Measurements from ENCODE around the gene MIPEP. TPM values are rescaled to one million over a fixed set of nuclear protein-coding genes. Genes with fewer than 3 reads are reported as not detected.

The MIPEP gene
- 15.7 and 23.9 TPM in 2 replicates for total RNA-seq

DNA sequence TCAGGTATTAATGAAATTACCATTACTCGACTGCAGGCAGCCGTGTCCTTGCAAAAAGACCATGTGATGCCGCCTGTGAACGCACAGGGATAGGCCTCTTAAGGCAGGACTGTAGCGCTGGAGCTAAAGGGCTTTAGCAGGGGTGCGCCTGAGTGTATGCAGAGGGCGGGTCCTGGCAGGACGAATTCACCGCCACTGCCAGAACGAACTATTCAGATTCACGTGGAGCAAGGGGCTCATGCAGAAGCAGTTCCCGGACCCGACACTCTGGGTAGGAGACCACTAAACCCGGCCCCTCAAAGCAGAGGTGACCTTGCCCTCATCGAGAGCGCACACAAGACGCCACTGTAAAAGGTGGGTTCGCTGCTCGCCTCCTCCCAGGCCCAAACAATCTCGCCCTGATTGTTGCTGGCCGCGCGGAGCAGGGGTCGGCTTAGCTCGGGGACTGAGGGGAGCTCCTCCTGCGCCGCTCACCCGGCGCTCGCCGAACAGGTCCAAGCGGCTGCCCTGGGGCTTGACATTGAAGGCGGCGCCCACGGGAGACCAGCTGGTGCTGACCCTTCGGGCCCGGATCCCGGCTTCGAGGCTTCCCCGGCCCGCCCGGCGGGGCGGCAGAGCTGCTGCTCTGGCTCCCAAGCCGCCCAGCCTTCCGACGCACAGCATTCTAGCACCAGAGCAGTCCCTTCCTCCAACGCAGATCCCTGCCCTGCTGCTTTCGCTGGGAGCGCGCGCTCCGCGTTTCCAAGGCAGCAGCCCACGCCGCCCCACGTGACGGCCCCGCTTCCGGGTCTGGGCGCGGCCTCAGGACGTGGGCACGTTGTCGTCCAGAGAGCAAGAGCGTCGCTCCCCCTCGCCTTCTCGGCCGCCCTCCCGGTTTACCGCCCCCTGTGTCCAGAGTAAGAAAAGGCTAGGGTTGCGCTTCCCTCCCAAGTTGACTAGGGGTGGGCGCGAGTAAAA lies at the start of gene MIPEP:
TSS of gene MIPEP (minus strand) at position 743 of the 957 bp plus-strand sequence. CDS start at position 663, 80 bp downstream.
- TF ChIP-seq, protein P1, sequence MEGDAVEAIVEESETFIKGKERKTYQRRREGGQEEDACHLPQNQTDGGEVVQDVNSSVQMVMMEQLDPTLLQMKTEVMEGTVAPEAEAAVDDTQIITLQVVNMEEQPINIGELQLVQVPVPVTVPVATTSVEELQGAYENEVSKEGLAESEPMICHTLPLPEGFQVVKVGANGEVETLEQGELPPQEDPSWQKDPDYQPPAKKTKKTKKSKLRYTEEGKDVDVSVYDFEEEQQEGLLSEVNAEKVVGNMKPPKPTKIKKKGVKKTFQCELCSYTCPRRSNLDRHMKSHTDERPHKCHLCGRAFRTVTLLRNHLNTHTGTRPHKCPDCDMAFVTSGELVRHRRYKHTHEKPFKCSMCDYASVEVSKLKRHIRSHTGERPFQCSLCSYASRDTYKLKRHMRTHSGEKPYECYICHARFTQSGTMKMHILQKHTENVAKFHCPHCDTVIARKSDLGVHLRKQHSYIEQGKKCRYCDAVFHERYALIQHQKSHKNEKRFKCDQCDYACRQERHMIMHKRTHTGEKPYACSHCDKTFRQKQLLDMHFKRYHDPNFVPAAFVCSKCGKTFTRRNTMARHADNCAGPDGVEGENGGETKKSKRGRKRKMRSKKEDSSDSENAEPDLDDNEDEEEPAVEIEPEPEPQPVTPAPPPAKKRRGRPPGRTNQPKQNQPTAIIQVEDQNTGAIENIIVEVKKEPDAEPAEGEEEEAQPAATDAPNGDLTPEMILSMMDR (conservative IDR thresholded peaks at IDR 0.05; ENCODE audit: low read depth, low read length) = peak; percentile 66
- peak within 1 kb of the TSS; percentile 98 for H3K4me3 ChIP-seq (ENCODE audit: low read depth, low read length)
- peak; percentile 49 for DNase-seq (ENCODE audit: low read depth)

DNA sequence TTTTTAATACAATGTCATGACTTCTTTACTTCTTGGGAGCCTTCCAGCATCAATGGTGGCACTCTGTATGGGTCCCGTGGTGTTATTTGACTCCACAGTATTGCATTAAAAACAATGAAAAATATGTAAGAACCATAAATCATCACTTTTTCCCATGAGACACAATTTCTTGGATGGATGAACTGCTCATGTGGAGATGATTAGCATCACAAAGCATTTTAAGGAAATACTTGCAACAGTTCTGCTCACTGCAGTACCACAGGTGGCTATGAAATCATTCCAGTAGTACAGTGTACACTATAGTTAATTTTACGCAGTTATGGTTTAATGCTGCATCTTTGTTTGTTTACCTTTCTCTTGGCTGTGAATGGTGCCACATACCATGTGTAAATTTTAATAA lies 45.3 kb upstream of the MIPEP start:
- H3K4me3 ChIP-seq (ENCODE audit: low read depth, low read length) = no peak overlapping the region
- no peak for DNase-seq (ENCODE audit: low read depth)
- TF ChIP-seq, protein P1 (conservative IDR thresholded peaks at IDR 0.05; ENCODE audit: low read depth, low read length) = no peak

DNA sequence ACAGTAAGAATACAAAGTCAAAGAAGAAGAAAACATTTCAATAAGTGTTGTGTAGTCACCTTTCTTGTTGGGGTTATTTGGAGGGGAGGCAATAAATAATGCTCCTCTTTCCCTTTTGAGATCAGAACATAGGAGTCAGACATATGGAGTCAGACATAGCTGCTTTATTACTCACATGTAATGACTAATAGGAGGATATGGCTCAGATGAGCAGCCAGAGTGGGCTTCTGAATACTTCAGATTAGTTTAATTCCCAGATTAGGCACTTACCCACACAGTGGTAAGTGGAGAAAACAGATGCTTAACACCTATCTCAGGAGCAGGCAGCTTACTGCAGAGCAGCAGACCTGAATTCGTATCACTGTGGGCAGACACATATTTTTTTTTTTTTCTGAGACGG lies 39.8 kb upstream of the MIPEP start:
- no peak for DNase-seq (ENCODE audit: low read depth)
- TF ChIP-seq, protein P1 (conservative IDR thresholded peaks at IDR 0.05; ENCODE audit: low read depth, low read length) = no peak
- no peak overlapping the region for H3K4me3 ChIP-seq (ENCODE audit: low read depth, low read length)

DNA sequence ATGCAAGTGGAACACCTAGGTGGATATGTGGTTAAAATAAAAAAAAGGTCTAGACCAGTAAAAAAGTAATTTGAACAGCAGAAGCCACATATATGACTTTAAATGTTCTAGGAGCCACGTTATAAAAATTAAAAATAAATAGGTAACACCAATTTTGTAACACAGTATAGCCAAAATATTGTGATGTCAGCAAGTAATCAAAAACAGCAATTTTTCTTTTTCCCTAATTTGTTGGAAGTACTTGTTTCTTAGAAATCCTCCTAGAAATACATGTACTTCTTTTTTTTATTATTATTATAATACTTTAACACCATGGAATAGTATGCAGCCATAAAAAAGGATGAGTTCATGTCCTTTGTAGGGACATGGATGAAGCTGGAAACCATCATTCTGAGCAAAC lies 33.8 kb upstream of the MIPEP start:
- no peak for DNase-seq (ENCODE audit: low read depth)

GRCh38 chr13:23922005-23922932 lies 33.1 kb upstream of the MIPEP start:
- no peak overlapping the region for H3K4me3 ChIP-seq (ENCODE audit: low read depth, low read length)
- no peak for DNase-seq (ENCODE audit: low read depth)
- TF ChIP-seq, protein P1 (conservative IDR thresholded peaks at IDR 0.05; ENCODE audit: low read depth, low read length) = no peak

More for the DNA sequence above, 33.8 kb upstream of the MIPEP start:
- no peak overlapping the region for H3K4me3 ChIP-seq (ENCODE audit: low read depth, low read length)
- TF ChIP-seq, protein P1 (conservative IDR thresholded peaks at IDR 0.05; ENCODE audit: low read depth, low read length) = no peak

- DNase-seq (ENCODE audit: low read depth) = peak; percentile 69
- no peak overlapping the region for H3K4me3 ChIP-seq (ENCODE audit: low read depth, low read length)
- TF ChIP-seq, protein P1 (conservative IDR thresholded peaks at IDR 0.05; ENCODE audit: low read depth, low read length) = peak; percentile 80
These were observed 32.3 kb upstream of the MIPEP start for GRCh38 chr13:23921451-23921888.
